ENCODE data around the gene PSMB10.
"Not testable (repeated sequence)": the region's sequence is repeated elsewhere in the genome, so short reads cannot be mapped to it uniquely, and the experiment has no call there.

PSMB10 gene

DNA sequence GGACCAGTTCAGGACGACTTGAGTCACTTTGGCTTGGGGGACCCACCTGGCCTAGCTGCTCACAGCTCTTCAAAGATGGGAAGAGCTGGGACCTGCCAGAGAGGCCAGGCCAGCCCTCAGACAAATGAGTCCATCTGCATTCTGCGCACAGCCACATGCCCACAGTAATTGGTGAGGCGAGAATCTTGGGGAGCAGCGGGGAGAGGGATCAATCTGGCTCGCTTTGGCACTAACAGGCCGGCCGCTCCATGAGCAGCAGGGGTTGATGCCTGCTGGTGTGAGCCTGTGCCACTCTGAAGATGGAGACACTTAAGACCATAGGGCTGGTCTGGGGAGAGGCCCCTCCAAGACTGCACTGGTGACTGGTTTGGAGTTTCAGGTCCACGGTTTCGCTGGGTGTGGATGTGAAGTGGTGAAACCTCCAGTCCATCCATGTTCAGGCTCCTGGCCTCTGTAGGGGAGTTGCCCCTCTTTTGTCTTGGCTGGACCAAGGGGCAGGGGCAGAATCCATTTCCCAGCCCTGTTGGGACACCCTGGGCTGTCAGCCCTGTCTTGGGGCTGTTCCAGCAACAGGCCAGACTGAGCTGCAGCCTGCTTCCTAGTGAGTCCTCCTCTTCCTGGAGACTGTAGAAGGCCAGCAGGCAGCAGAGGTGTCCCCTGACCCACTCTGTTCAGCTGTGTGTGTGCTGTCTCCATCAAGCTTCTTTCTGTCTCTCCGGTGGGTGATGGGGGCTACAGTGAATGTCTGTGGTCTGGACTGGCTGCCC, 12.3 kb downstream of the PSMB10 start:
- no peak for DNase-seq (ENCODE audit: low spot score)

DNA sequence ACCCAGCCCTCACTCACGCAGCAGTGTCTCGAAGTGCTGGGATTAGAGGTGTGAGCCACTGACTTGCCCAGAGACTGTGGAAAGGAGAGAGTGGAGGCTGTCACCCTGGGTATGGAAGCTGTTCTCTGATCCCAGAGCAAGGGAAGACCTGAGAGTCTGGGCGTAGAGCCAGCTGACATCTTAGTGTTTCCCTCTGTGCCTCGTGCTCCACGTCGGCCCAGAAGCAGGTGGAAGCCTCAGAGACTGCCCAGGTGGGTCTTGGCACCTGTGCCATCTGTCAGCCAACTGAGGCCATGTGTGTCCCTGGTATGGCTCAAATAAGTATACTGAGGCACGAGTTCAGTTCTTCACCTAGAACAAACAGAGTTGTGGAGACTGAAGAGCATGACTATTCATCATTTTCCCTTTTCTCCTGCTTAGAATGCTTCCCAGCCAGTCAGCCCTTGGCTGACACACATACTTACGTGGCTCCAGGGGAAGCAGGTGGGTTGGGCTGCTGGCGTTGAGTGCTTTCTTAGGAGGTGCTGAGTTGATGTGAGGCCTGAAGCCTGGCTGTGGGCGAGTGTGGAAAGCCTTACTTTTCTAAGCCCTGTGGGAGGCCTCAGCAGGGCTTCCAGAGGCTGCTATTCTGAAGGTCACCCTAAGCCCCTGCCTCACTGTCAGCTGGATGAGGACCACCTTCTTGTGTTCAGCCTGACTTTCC, 13.1 kb downstream of the PSMB10 start:
- no peak for DNase-seq (ENCODE audit: low spot score)

- DNase-seq (ENCODE audit: low spot score), result no peak
Measured at GRCh38 chr16:67922740-67923139, 13.9 kb downstream of the PSMB10 start.

DNA sequence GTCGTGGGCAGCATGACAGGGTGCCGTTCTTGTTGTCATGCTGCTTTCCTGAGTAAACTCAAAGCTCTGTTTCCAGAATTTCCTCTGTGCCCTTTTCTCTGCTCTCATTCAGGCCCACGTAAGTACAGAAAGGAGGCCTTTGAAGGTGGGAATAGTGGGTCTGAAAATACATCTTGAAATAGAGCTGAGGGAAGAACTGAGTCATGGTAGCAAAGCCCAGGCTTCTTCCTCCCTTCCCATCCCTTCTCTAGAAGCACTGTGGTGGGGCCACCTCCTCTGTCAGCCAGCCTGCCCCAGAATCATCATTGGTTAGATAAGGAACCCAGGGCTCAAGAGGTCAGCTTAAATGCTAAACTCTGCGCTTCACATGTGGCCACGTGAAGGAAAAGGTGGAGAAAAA, 14.4 kb downstream of the PSMB10 start:
- no peak for DNase-seq (ENCODE audit: low spot score)

GRCh38 chr16:67919622-67920221, 16.9 kb downstream of the PSMB10 start:
- no peak for DNase-seq (ENCODE audit: low spot score)

GRCh38 chr16:67917852-67918236, 18.8 kb downstream of the PSMB10 start:
- no peak for DNase-seq (ENCODE audit: low spot score)

GRCh38 chr16:67917140-67917851, 19.4 kb downstream of the PSMB10 start:
- no peak for DNase-seq (ENCODE audit: low spot score)

GRCh38 chr16:67915831-67916723, 20.6 kb downstream of the PSMB10 start:
- no peak for DNase-seq (ENCODE audit: low spot score)

DNA sequence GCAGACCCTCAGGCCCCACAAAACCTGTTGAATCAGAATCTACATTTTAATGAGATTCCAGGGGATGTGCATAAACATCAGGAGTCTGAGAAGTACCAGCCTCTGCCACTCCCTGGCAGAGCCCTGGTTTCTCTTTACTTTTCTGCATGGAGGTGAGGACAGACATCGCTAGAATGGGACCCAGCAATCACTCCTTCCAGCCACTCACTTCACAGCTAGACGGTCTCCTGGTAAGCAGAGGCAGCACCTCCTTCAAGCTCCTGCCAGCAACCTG, 21.2 kb downstream of the PSMB10 start:
- not testable (repeated sequence) for DNase-seq (ENCODE audit: low spot score)

- no peak for DNase-seq (ENCODE audit: low spot score)
Measured at GRCh38 chr16:67914758-67915495, 21.7 kb downstream of the PSMB10 start.

DNA sequence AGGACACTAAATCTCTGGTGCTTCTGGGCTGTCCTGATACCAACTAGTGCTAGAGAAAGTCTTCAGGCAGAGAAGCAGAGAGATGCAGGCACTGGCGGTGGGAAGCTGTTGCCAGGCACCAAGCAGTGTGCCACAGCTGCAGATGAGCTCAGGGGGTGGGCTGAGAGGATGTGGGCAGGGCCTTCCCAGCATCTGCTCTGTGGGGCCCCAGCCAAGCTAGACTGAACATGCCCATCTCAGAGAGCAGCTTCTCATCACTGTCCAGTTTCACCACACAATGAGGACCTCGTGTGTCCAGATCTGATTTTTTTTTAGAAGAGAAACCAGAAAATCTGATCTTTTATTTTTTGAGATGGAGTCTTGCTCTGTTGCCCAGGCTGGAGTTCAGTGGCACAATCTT, 26.5 kb downstream of the PSMB10 start:
- DNase-seq (ENCODE audit: low spot score), result no peak

GRCh38 chr16:67909056-67909742, 27.5 kb downstream of the PSMB10 start:
- no peak for DNase-seq (ENCODE audit: low spot score)

- no peak for DNase-seq (ENCODE audit: low spot score)
Measured at GRCh38 chr16:67907397-67908180, 29.1 kb downstream of the PSMB10 start.

- DNase-seq (ENCODE audit: low spot score), result no peak
Measured at GRCh38 chr16:67902831-67903230, 33.8 kb downstream of the PSMB10 start.

DNA sequence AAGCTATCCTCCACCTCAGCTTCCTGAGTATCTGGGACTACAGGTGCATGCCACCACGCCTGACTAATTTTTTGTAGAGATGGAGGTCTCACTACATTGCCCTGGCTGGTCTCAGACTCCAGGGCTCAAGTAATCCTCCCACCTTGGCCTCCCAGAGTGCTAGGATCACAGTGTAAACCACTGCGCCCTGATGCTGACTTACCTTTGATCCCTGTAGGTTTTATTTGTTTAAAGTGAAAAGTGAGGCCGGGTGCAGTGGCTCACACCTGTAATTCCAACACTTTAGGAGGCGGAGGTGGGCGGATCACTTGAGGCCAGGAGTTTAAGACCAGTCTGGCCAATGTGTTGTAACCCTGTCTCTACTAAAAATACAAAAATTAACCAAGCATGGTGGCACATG, 34.9 kb downstream of the PSMB10 start:
- no peak for DNase-seq (ENCODE audit: low spot score)

DNA sequence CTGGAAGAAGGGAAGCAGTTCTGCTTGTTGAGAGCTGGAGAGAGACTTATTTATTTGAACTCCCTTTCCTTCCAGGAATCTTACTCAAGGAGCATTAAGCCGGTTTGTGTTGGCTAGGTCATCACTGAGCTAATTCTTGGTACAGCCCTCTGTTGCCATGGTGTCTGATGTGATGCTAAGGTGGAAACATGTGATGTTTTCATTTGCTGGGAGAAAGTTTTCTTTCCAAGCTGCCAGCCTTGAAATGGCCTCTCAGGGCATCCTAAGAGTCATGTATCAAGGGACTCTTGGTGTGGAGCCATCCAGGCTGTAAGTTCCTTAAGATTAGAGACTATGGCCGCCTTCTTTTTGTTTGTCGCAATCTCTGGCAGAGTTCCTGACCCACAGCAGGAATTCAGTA, 39.4 kb downstream of the PSMB10 start:
- DNase-seq (ENCODE audit: low spot score), result no peak

DNA sequence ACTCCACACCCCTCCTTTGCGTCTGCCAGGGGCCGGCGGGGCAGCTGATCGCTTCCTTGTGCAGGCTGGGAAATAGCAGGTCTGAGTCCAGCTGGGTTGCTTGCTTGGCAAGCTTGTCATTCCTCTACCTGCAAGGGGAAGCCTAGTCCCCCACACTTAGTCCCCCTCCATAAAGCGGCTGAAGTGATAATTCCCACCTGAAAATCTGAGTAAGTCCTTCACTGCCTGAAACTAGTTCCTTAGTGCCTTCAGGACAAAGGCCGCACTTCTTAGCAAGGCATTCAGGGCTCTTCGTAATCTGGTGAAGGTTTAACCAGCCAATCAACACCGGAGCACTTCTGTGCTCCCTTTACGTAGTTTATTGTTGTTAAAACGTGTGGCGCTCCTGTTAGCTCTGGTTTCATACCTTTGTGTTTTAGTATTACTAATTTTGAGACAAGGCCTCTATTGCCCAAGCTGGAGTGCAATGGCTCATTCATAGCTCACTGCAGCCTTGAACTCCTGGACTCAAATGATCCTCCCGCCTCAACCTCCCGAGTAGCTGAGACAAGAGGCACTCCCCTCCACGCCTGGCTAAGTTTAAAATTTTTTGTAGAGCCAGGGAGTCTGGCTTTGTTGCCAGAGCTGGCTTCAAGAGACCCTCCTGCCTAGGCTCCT, 42.8 kb downstream of the PSMB10 start:
- DNase-seq (ENCODE audit: low spot score), result peak; percentile 52

DNA sequence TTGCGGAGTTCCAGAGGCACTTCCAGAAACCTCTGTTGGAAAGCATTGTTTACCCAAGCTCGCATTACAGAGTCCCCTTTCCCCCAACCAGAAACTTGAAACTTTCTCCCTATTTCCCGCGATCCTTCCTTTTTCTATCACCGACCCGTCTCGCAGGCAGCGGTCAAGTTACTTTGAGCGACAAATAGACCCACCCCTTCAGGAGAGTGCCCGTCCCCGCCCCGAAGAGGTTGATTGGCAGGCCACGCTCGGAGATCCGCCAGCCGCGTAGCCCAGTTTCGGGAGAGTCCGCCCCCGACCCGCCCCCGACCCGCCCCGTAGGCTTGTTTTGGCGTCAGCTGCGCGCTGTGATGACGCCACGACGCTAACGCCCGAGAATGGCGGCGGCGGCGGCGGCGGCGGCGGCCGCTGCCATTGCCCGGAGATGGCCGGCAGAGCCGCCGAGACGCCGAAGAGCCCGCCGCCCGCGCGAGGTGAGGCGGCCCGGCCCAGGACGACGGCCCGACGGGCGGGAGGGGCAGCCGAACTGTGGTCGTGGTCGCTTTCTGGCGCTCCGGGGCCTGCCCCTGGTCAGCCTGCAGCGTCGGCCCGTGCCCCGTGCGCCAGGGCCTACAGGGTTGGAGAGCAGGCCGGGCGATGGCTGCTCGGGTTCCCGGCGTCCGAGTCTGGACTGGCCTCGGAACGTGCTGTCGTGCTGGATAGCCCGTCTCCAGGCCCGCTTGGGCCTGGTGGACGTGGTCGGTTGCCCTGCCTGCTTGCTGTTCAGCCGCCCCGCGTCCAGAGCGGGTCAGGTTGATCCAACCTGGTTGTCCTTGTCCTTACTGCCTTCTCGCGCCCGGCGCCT, 43.5 kb downstream of the PSMB10 start, which contains the start of gene PSKH1:
TSS of gene PSKH1 (plus strand) at position 356 of the 844 bp plus-strand sequence. CDS start 15,496 bp downstream, outside the sequence.
- peak; percentile 100 for DNase-seq (ENCODE audit: low spot score)
